SK-N-SH (cell line): ENCODE results near the gene UNC13D.

Experiments used
- ELF1 ChIP-seq: IDR thresholded peaks from 2 replicates; pipeline ENCODE4 v1.4.0; 2012
- GABPA ChIP-seq: IDR thresholded peaks from 2 replicates; pipeline ENCODE4 v1.4.0; 2012; ENCODE audit warnings: low read depth, mild to moderate bottlenecking
- POLR2AphosphoS5 ChIP-seq: IDR thresholded peaks from 2 replicates; pipeline ENCODE4 v1.6.1; 2012; ENCODE audit warnings: low read depth, low read length
- RAD21 ChIP-seq: IDR thresholded peaks from 2 replicates; pipeline ENCODE4 v1.6.1; 2012; ENCODE audit warnings: mild to moderate bottlenecking, low read length
- RFX5 ChIP-seq: IDR thresholded peaks from 2 replicates; pipeline ENCODE4 v1.6.1; 2012; ENCODE audit warnings: mild to moderate bottlenecking, improper control_type of control experiment, low read length
- TAF1 ChIP-seq: IDR thresholded peaks from 2 replicates; pipeline ENCODE4 v1.6.1; 2012; ENCODE audit warnings: low read depth, mild to moderate bottlenecking, low read length, moderate library complexity, borderline replicate concordance
- YY1 ChIP-seq: IDR thresholded peaks from 2 replicates; pipeline ENCODE4 v1.4.0; 2012; ENCODE audit warnings: low read depth, mild to moderate bottlenecking
- TF ChIP-seq, protein P1 (sequence below): fragments of 200-600 bp; sonication (generic); IDR thresholded peaks from 2 replicates; pipeline ENCODE4 v1.6.1; 2017; ENCODE audit warnings: antibody characterized with exemption, mild to moderate bottlenecking, moderate library complexity
- TF ChIP-seq, protein P2 (sequence below): IDR thresholded peaks from 2 replicates; pipeline ENCODE4 v1.4.0; 2012; ENCODE audit warnings: low read depth, borderline replicate concordance

DNA sequence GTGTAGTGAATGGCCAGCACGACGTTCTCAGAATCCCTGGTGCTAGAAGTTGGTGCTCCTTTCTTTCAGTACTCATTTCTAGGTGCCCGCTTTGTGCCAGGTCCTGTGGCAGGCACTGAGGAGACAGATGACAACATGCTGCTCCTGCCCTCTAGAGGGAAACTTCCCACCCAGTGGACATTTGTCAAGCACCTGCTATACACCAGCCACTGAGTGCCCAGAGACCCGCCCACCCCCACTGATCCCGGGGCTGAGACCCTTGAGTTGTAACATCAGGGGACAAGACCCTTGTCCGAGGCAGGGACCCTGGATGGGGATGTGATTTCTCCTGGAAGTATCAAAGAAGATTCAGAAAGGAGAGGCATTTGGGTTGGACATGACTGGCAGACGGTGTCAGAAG, 25.1 kb downstream of the UNC13D start:
- TF ChIP-seq, protein P1, sequence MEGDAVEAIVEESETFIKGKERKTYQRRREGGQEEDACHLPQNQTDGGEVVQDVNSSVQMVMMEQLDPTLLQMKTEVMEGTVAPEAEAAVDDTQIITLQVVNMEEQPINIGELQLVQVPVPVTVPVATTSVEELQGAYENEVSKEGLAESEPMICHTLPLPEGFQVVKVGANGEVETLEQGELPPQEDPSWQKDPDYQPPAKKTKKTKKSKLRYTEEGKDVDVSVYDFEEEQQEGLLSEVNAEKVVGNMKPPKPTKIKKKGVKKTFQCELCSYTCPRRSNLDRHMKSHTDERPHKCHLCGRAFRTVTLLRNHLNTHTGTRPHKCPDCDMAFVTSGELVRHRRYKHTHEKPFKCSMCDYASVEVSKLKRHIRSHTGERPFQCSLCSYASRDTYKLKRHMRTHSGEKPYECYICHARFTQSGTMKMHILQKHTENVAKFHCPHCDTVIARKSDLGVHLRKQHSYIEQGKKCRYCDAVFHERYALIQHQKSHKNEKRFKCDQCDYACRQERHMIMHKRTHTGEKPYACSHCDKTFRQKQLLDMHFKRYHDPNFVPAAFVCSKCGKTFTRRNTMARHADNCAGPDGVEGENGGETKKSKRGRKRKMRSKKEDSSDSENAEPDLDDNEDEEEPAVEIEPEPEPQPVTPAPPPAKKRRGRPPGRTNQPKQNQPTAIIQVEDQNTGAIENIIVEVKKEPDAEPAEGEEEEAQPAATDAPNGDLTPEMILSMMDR = no peak
- TF ChIP-seq YY1 = no peak
- TF ChIP-seq, protein P2, sequence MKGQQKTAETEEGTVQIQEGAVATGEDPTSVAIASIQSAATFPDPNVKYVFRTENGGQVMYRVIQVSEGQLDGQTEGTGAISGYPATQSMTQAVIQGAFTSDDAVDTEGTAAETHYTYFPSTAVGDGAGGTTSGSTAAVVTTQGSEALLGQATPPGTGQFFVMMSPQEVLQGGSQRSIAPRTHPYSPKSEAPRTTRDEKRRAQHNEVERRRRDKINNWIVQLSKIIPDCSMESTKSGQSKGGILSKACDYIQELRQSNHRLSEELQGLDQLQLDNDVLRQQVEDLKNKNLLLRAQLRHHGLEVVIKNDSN = no peak
- TF ChIP-seq POLR2AphosphoS5 = no peak
- TF ChIP-seq ELF1 = no peak
- no peak for TF ChIP-seq TAF1
- TF ChIP-seq RFX5 = no peak
- no peak for TF ChIP-seq RAD21
- no peak for TF ChIP-seq GABPA
